Endothelial cell of umbilical vein (primary cell): ENCODE results near the gene SLC2A11. TPM values are rescaled to one million over a fixed set of nuclear protein-coding genes. Genes with fewer than 3 reads are reported as not detected.

Source experiments
- BruUV-seq: library from RNA; stranded (reverse); fragments of 400-500 nt; replicated peaks from 2 replicates; lab custom pipeline; 2021; lab: Mats Ljungman, UMichigan
- CTCF ChIA-PET: fragments of 300-600, 350-600 bp; sonication (Branson Sonifier 250); formaldehyde crosslinking; loops from one replicate; lab custom pipeline; 2021; ENCODE audit warnings: antibody characterized with exemption, inconsistent platforms; lab: Charles Lee
- POLR2A ChIA-PET: fragments of 300-600, 350-600 bp; sonication (Branson Sonifier 250); formaldehyde crosslinking; loops from one replicate; lab custom pipeline; 2021; ENCODE audit warnings: antibody characterized with exemption, inconsistent platforms; lab: Charles Lee
- DNase-seq: peaks from one replicate; pipeline ENCODE4 v3.0.0-alpha.2; 2011; ENCODE audit warnings: low read depth, low spot score
- FAIRE-seq: peaks from 2 replicates; lab custom pipeline; 2011; peaks lifted over from hg19 to GRCh38; lab: Jason Lieb, UNC
- H2AFZ ChIP-seq: 2 replicates; pipeline ENCODE4 v1.6.0; 2012; ENCODE audit warnings: low read depth, low read length, control low read depth, inconsistent platforms
- H3K27ac ChIP-seq: 2 replicates; pipeline ENCODE4 v1.5.1; 2011; ENCODE audit warnings: low read depth, mild to moderate bottlenecking, control low read depth, low read length, moderate library complexity; ENCODE audit not compliant: insufficient read depth
- H3K27me3 ChIP-seq, 2 experiments: 2 replicates each; pipeline versions ENCODE4 v1.6.0 to v1.6.1; 2011; ENCODE audit warnings: low read length in 2 of 2, mixed read lengths in 1 of 2; ENCODE audit not compliant: control insufficient read depth in 2 of 2, insufficient read depth in 2 of 2
- H3K36me3 ChIP-seq, 2 experiments: 2 replicates in 1 of 2; 3 replicates in 1 of 2; pipeline ENCODE4 v1.5.1; 2011; ENCODE audit warnings: low read length in 2 of 2, mild to moderate bottlenecking in 1 of 2, moderate library complexity in 1 of 2; ENCODE audit not compliant: control insufficient read depth in 2 of 2, insufficient read depth in 2 of 2; ENCODE audit errors: extremely low read depth in 1 of 2
- H3K4me1 ChIP-seq: 3 replicates; pipeline ENCODE4 v1.5.1; 2011; ENCODE audit warnings: mild to moderate bottlenecking, low read length; ENCODE audit not compliant: control insufficient read depth, insufficient read depth; ENCODE audit errors: extremely low read depth
- H3K4me2 ChIP-seq: 2 replicates; pipeline ENCODE4 v1.6.1; 2011; ENCODE audit warnings: low read length, control low read depth, mixed read lengths; ENCODE audit not compliant: insufficient read depth
- H3K4me3 ChIP-seq, 3 experiments: fragments of 200-600 bp in 1 of 3; sonication (generic), shearing (Covaris generic) in 1 of 3; replicated peaks in 1 of 3; 2 replicates each; pipeline ENCODE4 v1.5.1; 2011 to 2016; ENCODE audit warnings: control low read depth in 3 of 3, low read length in 3 of 3, mild to moderate bottlenecking in 2 of 3, inconsistent platforms in 1 of 3, low read depth in 1 of 3, moderate library complexity in 1 of 3; ENCODE audit not compliant: insufficient read depth in 1 of 3
- H3K79me2 ChIP-seq: 2 replicates; pipeline ENCODE4 v1.6.0; 2012; ENCODE audit warnings: low read length, inconsistent platforms; ENCODE audit not compliant: control insufficient read depth, insufficient read depth
- H3K9ac ChIP-seq: replicated peaks from 2 replicates; pipeline ENCODE3; 2011; ENCODE audit warnings: low read length, control low read depth; ENCODE audit not compliant: insufficient read depth; ENCODE audit errors: extremely low read depth
- H3K9me1 ChIP-seq: replicated peaks from 3 replicates; pipeline ENCODE4 v1.6.0; 2011; ENCODE audit warnings: mild to moderate bottlenecking, low read length; ENCODE audit not compliant: control insufficient read depth, insufficient read depth; ENCODE audit errors: extremely low read depth
- H3K9me3 ChIP-seq: replicated peaks from 2 replicates; pipeline ENCODE4 v1.5.1; 2012; ENCODE audit warnings: low read length, inconsistent platforms; ENCODE audit not compliant: control insufficient read depth, insufficient read depth
- H4K20me1 ChIP-seq: replicated peaks from 2 replicates; pipeline ENCODE3; 2011; ENCODE audit warnings: mild to moderate bottlenecking, low read length; ENCODE audit not compliant: control insufficient read depth, insufficient read depth; ENCODE audit errors: extremely low read depth
- FOS ChIP-seq: IDR thresholded peaks from 2 replicates; pipeline ENCODE4 v1.6.1; 2011; ENCODE audit warnings: mild to moderate bottlenecking, low read length, moderate library complexity, borderline replicate concordance; ENCODE audit not compliant: insufficient read depth
- GATA2 ChIP-seq: IDR thresholded peaks from 2 replicates; pipeline ENCODE4 v1.7.0; 2011; ENCODE audit warnings: low read depth, mild to moderate bottlenecking, moderate library complexity, mixed read lengths, low read length; ENCODE audit not compliant: insufficient read length, insufficient read depth
- JUN ChIP-seq: IDR thresholded peaks from 2 replicates; pipeline ENCODE4 v1.6.1; 2011; ENCODE audit warnings: borderline replicate concordance, low read depth; ENCODE audit not compliant: insufficient read length, insufficient read depth
- MYC ChIP-seq: IDR thresholded peaks from one replicate; pipeline ENCODE4 v1.6.1; 2011; ENCODE audit warnings: mild to moderate bottlenecking, low read depth, low read length
- dilution Hi-C: fragments of 300-500 bp; cut with MboI; formaldehyde crosslinking; loops from one replicate; pipeline ENCODE4 v1.15.0; 2019; ENCODE audit warnings: low sequenced_read_pairs; ENCODE audit not compliant: extremely low pct_ligation_motif_present
- intact Hi-C: fragments of 100-400 bp; cut with micrococcal nuclease; formaldehyde crosslinking; loops from one replicate; pipeline ENCODE4 v1.10.0; 2022
- polyA plus RNA-seq, 4 experiments: library from polyadenylated mRNA; depleted of rRNA in 3 of 4; stranded (reverse) in 3 of 4; unstranded in 1 of 4; fragments of >200 nt; gene quantifications; 2 replicates each; pipeline versions ENCODE4 v1.2.1 to v1.2.3, GENCODE V29; 2011 to 2012; ENCODE audit warnings: missing spikeins in 1 of 4
- total RNA-seq: library from RNA; stranded (reverse); gene quantifications from 2 replicates; pipeline ENCODE4 v1.2.3, GENCODE V29; 2021
- TF ChIP-seq, protein P1 (sequence below): IDR thresholded peaks from 2 replicates; pipeline ENCODE4 v1.6.1; 2011; ENCODE audit not compliant: insufficient read depth, insufficient read length
- TF ChIP-seq, protein P2 (sequence below), 2 donors: IDR thresholded peaks; 1 replicate in 1 of 2; 2 replicates in 1 of 2; pipeline ENCODE4 v1.5.1; 2011; ENCODE audit warnings: low read length in 2 of 2, mild to moderate bottlenecking in 2 of 2, moderate library complexity in 2 of 2, control low read depth in 1 of 2, inconsistent platforms in 1 of 2, low read depth in 1 of 2; ENCODE audit not compliant: insufficient read depth in 1 of 2; ENCODE audit errors: extremely low read depth in 1 of 2

SLC2A11 gene
- total and polyA plus RNA-seq, 2 donors (not counting 3 experiments of a cell fraction or from before 2014, with no cell fraction given): 4.2 to 4.6 TPM

- Histone ChIP-seq H3K36me3 (no peaks in the 10 kb centered on the region), H3K27me3 (peaks cover 0 to 2% of the 10 kb centered on the region in 2 experiments), H2AFZ (no peak overlapping the region), H3K9me1 (no peaks in the 10 kb centered on the region), H3K79me2 (no peaks in the 10 kb centered on the region), H3K27ac (no peak overlapping the region), H3K9me3 (no peaks in the 10 kb centered on the region), H4K20me1 (no peaks in the 10 kb centered on the region), H3K4me1 (peaks cover 7% of the 10 kb centered on the region), H3K4me2 (no peak overlapping the region), H3K4me3 (no peak overlapping the region), H3K9ac (no peak overlapping the region)
- CTCF ChIA-PET: interaction anchor here (0.9 kb wide), 1 partner anchor 8 kb away, joined by 3 read pairs; no protein-coding TSS in a partner anchor
- intact Hi-C loops: no loop called here
- FAIRE-seq: no peak
- dilution Hi-C loops: no loop called here
- TF ChIP-seq GATA2: no peak
- TF ChIP-seq, protein P1, sequence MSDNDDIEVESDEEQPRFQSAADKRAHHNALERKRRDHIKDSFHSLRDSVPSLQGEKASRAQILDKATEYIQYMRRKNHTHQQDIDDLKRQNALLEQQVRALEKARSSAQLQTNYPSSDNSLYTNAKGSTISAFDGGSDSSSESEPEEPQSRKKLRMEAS: no peak
- TF ChIP-seq FOS: no peak
- no peak for TF ChIP-seq MYC
- no peak for TF ChIP-seq JUN
- TF ChIP-seq, protein P2, sequence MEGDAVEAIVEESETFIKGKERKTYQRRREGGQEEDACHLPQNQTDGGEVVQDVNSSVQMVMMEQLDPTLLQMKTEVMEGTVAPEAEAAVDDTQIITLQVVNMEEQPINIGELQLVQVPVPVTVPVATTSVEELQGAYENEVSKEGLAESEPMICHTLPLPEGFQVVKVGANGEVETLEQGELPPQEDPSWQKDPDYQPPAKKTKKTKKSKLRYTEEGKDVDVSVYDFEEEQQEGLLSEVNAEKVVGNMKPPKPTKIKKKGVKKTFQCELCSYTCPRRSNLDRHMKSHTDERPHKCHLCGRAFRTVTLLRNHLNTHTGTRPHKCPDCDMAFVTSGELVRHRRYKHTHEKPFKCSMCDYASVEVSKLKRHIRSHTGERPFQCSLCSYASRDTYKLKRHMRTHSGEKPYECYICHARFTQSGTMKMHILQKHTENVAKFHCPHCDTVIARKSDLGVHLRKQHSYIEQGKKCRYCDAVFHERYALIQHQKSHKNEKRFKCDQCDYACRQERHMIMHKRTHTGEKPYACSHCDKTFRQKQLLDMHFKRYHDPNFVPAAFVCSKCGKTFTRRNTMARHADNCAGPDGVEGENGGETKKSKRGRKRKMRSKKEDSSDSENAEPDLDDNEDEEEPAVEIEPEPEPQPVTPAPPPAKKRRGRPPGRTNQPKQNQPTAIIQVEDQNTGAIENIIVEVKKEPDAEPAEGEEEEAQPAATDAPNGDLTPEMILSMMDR (IDR thresholded peaks at IDR 0.05; ENCODE audit: extremely low read depth in 1 of 2, insufficient read depth in 1 of 2, low read depth in 1 of 2, low read length in 2 of 2): no peak
- no peak for DNase-seq
- no TSS peak for BruUV-seq
- POLR2A ChIA-PET: no interaction called here
These were observed 16.4 kb upstream of the SLC2A11 start for GRCh38 chr22:23841292-23841691.
